Measurements from ENCODE around the gene LCN12. TPM values are rescaled to one million over a fixed set of nuclear protein-coding genes. Genes with fewer than 3 reads are reported as not detected.

The LCN12 gene
- polyA plus RNA-seq, 1 donor from 2014 or later = 2.9 TPM

GRCh38 chr9:136956604-136957003 lies 4.5 kb downstream of the LCN12 start:
- Histone ChIP-seq H3K9ac (ENCODE audit: low read length) (no peak overlapping the region), H3K79me2 (replicated peaks; ENCODE audit: insufficient read depth, low read length) (no peaks in the 10 kb centered on the region), H3K9me2 (ENCODE audit: insufficient read depth, low read length) (no peaks in the 10 kb centered on the region), H3F3A (ENCODE audit: insufficient read depth, low read length, poor library complexity, severe bottlenecking) (no peaks in the 10 kb centered on the region), H3K4me3 (ENCODE audit: low read length) (no peak overlapping the region), H3K4me2 (ENCODE audit: low read length) (no peak overlapping the region), H3K27ac (ENCODE audit: low read length) (no peak overlapping the region), H2AFZ (ENCODE audit: low read depth, low read length) (no peak overlapping the region), H3K36me3 (ENCODE audit: insufficient read depth, low read length) (no peaks in the 10 kb centered on the region), H3K9me3 (ENCODE audit: low read length) (no peaks in the 10 kb centered on the region), H4K20me1 (ENCODE audit: insufficient read depth) (no peaks in the 10 kb centered on the region), H3K27me3 (ENCODE audit: insufficient read depth, low read depth, low read length) (no peaks in the 10 kb centered on the region)
- no peak for TF ChIP-seq TAF1 (IDR thresholded peaks at IDR 0.05; ENCODE audit: low read depth)
- TF ChIP-seq REST (IDR thresholded peaks at IDR 0.05; ENCODE audit: borderline replicate concordance) = no peak
- TF ChIP-seq RAD21 (conservative IDR thresholded peaks at IDR 0.05) = no peak
- no peak for TF ChIP-seq SMC3 (conservative IDR thresholded peaks at IDR 0.05; ENCODE audit: poor library complexity)
- no peak for TF ChIP-seq EP300 (conservative IDR thresholded peaks at IDR 0.05; ENCODE audit: poor library complexity, severe bottlenecking)
- TF ChIP-seq MXI1 (conservative IDR thresholded peaks at IDR 0.05; ENCODE audit: poor library complexity, severe bottlenecking) = no peak
- no peak for TF ChIP-seq POLR2AphosphoS5 (IDR thresholded peaks at IDR 0.05)
- no peak for TF ChIP-seq CTCF (IDR thresholded peaks at IDR 0.05; ENCODE audit: poor library complexity, severe bottlenecking)
- TF ChIP-seq EZH2 (IDR thresholded peaks at IDR 0.05; ENCODE audit: borderline replicate concordance, insufficient read depth, low read length, poor library complexity, severe bottlenecking) = no peak

- H4K20me1 ChIP-seq (ENCODE audit: insufficient read depth) = no peaks in the 10 kb centered on the region
- no peaks in the 10 kb centered on the region for H3K79me2 ChIP-seq (replicated peaks; ENCODE audit: insufficient read depth, low read length)
- no peaks in the 10 kb centered on the region for H3K27me3 ChIP-seq (ENCODE audit: insufficient read depth, low read depth, low read length)
- no peaks in the 10 kb centered on the region for H3F3A ChIP-seq (ENCODE audit: insufficient read depth, low read length, poor library complexity, severe bottlenecking)
- H3K36me3 ChIP-seq (ENCODE audit: insufficient read depth, low read length) = no peaks in the 10 kb centered on the region
- H3K27ac ChIP-seq (ENCODE audit: low read length) = no peak overlapping the region
- H3K9me2 ChIP-seq (ENCODE audit: insufficient read depth, low read length) = no peaks in the 10 kb centered on the region
- no peak for TF ChIP-seq CTCF (IDR thresholded peaks at IDR 0.05; ENCODE audit: poor library complexity, severe bottlenecking)
- no peak for TF ChIP-seq REST (IDR thresholded peaks at IDR 0.05; ENCODE audit: borderline replicate concordance)
- TF ChIP-seq MXI1 (conservative IDR thresholded peaks at IDR 0.05; ENCODE audit: poor library complexity, severe bottlenecking) = no peak
- no peak for TF ChIP-seq POLR2AphosphoS5 (IDR thresholded peaks at IDR 0.05)
- no peak for TF ChIP-seq EP300 (conservative IDR thresholded peaks at IDR 0.05; ENCODE audit: poor library complexity, severe bottlenecking)
- TF ChIP-seq RAD21 (conservative IDR thresholded peaks at IDR 0.05) = no peak
- TF ChIP-seq EZH2 (IDR thresholded peaks at IDR 0.05; ENCODE audit: borderline replicate concordance, insufficient read depth, low read length, poor library complexity, severe bottlenecking) = no peak
- H3K9me3 ChIP-seq (ENCODE audit: low read length) = no peaks in the 10 kb centered on the region
- no peak overlapping the region for H3K9ac ChIP-seq (ENCODE audit: low read length)
- no peak overlapping the region for H2AFZ ChIP-seq (ENCODE audit: low read depth, low read length)
- H3K4me3 ChIP-seq (ENCODE audit: low read length) = no peak overlapping the region
- no peak overlapping the region for H3K4me2 ChIP-seq (ENCODE audit: low read length)
These were observed 5.4 kb downstream of the LCN12 start for GRCh38 chr9:136957461-136957860.

All from neural cell (in vitro differentiated cells).